ENCODE data around the gene EMP2. TPM values are rescaled to one million over a fixed set of nuclear protein-coding genes. Genes with fewer than 3 reads are reported as not detected.

Gene EMP2
- total and polyA plus RNA-seq, 2 of the 4 experiments (the other 2 are of a cell fraction), result 13.8 to 18.3 TPM

- no peak for DNase-seq
- TF ChIP-seq RCOR1 (IDR thresholded peaks at IDR 0.05; ENCODE audit: insufficient replicate concordance, low read length) (no peak), CHD1 (IDR thresholded peaks at IDR 0.05; ENCODE audit: low read depth, low read length) (no peak), POLR2A (IDR thresholded peaks at IDR 0.05; ENCODE audit: low read depth, low read length) (no peak), MAFK (IDR thresholded peaks at IDR 0.05; ENCODE audit: low read depth, low read length) (no peak), USF2 (IDR thresholded peaks at IDR 0.05; ENCODE audit: low read depth, low read length) (no peak), MXI1 (IDR thresholded peaks at IDR 0.05; ENCODE audit: borderline replicate concordance, low read depth, low read length) (no peak), SMC3 (IDR thresholded peaks at IDR 0.05; ENCODE audit: low read depth, low read length) (no peak), RAD21 (IDR thresholded peaks at IDR 0.05; ENCODE audit: low read length) (no peak), FOS (IDR thresholded peaks at IDR 0.05; ENCODE audit: low read depth, low read length) (no peak), NFE2L2 (IDR thresholded peaks at IDR 0.05; ENCODE audit: low read depth, low read length) (no peak), BHLHE40 (IDR thresholded peaks at IDR 0.05; ENCODE audit: low read depth, low read length) (no peak)
- TF ChIP-seq, protein P1, sequence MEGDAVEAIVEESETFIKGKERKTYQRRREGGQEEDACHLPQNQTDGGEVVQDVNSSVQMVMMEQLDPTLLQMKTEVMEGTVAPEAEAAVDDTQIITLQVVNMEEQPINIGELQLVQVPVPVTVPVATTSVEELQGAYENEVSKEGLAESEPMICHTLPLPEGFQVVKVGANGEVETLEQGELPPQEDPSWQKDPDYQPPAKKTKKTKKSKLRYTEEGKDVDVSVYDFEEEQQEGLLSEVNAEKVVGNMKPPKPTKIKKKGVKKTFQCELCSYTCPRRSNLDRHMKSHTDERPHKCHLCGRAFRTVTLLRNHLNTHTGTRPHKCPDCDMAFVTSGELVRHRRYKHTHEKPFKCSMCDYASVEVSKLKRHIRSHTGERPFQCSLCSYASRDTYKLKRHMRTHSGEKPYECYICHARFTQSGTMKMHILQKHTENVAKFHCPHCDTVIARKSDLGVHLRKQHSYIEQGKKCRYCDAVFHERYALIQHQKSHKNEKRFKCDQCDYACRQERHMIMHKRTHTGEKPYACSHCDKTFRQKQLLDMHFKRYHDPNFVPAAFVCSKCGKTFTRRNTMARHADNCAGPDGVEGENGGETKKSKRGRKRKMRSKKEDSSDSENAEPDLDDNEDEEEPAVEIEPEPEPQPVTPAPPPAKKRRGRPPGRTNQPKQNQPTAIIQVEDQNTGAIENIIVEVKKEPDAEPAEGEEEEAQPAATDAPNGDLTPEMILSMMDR (conservative IDR thresholded peaks at IDR 0.05; ENCODE audit: low read depth, low read length), result no peak
These were observed 39.0 kb upstream of the EMP2 start for GRCh38 chr16:10619271-10619849.

More at GRCh38 chr16:10619271-10619849, 39.0 kb upstream of the EMP2 start:
- Histone ChIP-seq H2BK15ac (ENCODE audit: low read depth, low read length) (no peak overlapping the region), H3K4me1 (ENCODE audit: control insufficient read depth, insufficient read depth, low read length) (peaks cover 4% of the 10 kb centered on the region; the same call in 1 of the 2 replicates), H3K27ac (ENCODE audit: insufficient read depth, low read length) (no peak overlapping the region), H3K14ac (replicated peaks; ENCODE audit: low read depth, low read length) (no peak overlapping the region), H3K79me1 (ENCODE audit: low read depth in 1 of 2, low read length in 2 of 2) (no peaks in the 10 kb centered on the region), H4K91ac (ENCODE audit: insufficient read depth, low read depth, low read length) (no peak overlapping the region), H3K23ac (ENCODE audit: low read depth, low read length) (no peak overlapping the region), H3K4me3 (ENCODE audit: insufficient read depth, low read depth, low read length) (no peak overlapping the region), H3K27me3 (ENCODE audit: control insufficient read depth, insufficient read depth, low read length) (peaks cover 12% of the 10 kb centered on the region), H2AK9ac (replicated peaks; ENCODE audit: low read depth, low read length, poor library complexity) (no peak overlapping the region), H2BK5ac (ENCODE audit: low read depth, low read length, poor library complexity, severe bottlenecking) (no peak overlapping the region), H3K9ac (ENCODE audit: low read depth, low read length) (no peak overlapping the region), H4K8ac (ENCODE audit: low read depth in 2 of 2, low read length in 2 of 2) (no peak overlapping the region), H3K4ac (ENCODE audit: low read depth, low read length) (no peak overlapping the region), H4K20me1 (ENCODE audit: insufficient read depth, low read length) (no peaks in the 10 kb centered on the region), H2BK20ac (ENCODE audit: low read depth, low read length) (no peak overlapping the region), H3K56ac (ENCODE audit: extremely low read depth, insufficient read depth, low read length) (no peak overlapping the region), H3K36me3 (ENCODE audit: control insufficient read depth, insufficient read depth, low read length) (no peaks in the 10 kb centered on the region), H3K18ac (ENCODE audit: low read depth, low read length) (no peak overlapping the region), H3K9me1 (ENCODE audit: insufficient read depth, low read length) (no peaks in the 10 kb centered on the region), H3K4me2 (ENCODE audit: low read depth, low read length) (no peak overlapping the region), H2BK120ac (ENCODE audit: low read depth, low read length) (no peak overlapping the region), H2AFZ (replicated peaks; ENCODE audit: low read length, poor library complexity) (peak overlapping the region; percentile 48), H3K9me3 (ENCODE audit: control insufficient read depth, insufficient read depth, low read length) (no peaks in the 10 kb centered on the region), H2AK5ac (ENCODE audit: low read depth, low read length) (no peak overlapping the region), H4K5ac (ENCODE audit: low read depth, low read length) (no peak overlapping the region)
- no peak for ATAC-seq (ENCODE audit: low read depth)
- 20% methylated on average over 3 of the region's 25 CpGs; no CpG with 5 or more reads in 1 of the 2 experiments for WGBS, 2 experiments (ENCODE audit: extremely low coverage in 2 of 2, insufficient read length in 1 of 2)
- intact Hi-C loops (cut with micrococcal nuclease), result no loop called here
- ChIA-PET CTCF (no interaction called here), POLR2A (ENCODE audit: unreplicated experiment) (no interaction called here)
- in situ Hi-C loops (cut with MboI; ENCODE audit: low sequenced_read_pairs), result no loop called here
- no TSS peak for BruUV-seq (replicated peaks)
- dilution Hi-C loops (cut with HindIII; ENCODE audit: low sequenced_read_pairs, unreplicated experiment), result no loop called here
